Astrocyte (in vitro differentiated cells and primary cell): Measurements from ENCODE around the gene CDH13.

Experiments used
- CTCF ChIP-seq: IDR thresholded peaks from 2 replicates; pipeline ENCODE4 v1.5.1; 2011; ENCODE audit warnings: low read depth, mild to moderate bottlenecking, inconsistent platforms, low read length, moderate library complexity; ENCODE audit not compliant: insufficient read depth
- EZH2 ChIP-seq: IDR thresholded peaks from 2 replicates; pipeline ENCODE4 v1.6.1; 2012; ENCODE audit warnings: mild to moderate bottlenecking, low read length, inconsistent platforms; ENCODE audit not compliant: insufficient read depth

GRCh38 chr16:83629836-83630235 lies 1003.1 kb downstream of the CDH13 start:
- TF ChIP-seq CTCF (no peak), EZH2 (no peak)
